ENCODE data around the gene IFT20. TPM values are rescaled to one million over a fixed set of nuclear protein-coding genes. Genes with fewer than 3 reads are reported as not detected.
A peak's percentile ranks its signal among the peaks of the same experiment; 100 is the strongest.

Gene IFT20
- total and polyA plus RNA-seq, 4 experiments from 2014 or later, result 38.7 to 63.7 (median 43.3) TPM

DNA sequence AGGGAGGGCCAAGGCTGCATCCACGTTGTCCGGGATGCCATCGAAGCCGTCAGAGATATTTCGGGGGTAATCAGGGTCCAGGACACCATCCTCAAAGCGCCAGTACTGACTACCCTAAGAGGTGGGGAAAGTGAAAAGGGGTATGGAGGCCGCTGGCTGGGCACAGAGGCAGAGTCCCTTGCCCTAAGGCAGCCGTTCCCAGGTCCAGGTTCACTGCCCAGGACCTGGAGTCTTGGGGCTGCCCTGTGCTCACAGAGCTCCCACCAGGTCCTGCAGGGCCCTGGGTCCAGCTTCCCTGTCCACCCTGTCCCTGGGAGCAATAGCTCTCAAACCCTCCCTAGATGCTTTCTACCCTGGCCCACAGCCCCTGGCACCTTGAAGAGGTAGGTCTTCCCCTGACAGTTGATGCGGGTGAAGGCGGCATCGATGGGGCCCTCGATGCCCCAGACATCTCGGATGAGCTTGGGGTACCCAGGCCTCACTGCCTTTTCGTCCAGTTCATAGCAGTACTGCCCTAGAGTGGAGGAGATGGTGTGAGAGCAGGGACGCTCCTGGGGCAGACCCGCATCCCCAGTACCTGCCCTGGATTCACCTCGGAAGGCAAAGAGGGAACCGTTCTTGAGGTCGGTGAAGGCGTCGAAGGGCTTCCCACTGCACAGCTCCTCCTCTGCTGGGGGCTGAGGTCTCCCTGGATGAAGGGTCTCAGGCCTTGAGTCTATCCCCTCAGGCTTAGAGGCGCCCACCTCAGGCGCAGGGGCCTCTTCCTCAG, 33.8 kb upstream of the IFT20 start:
- Mint-ChIP-seq H3K4me1 (peaks cover 11 to 25% (median 16%) of the 10 kb centered on the region in 4 donors), H3K36me3 (peaks cover 0 to 3% of the 10 kb centered on the region in 2 donors), H3K4me3 (no peak overlapping the region), H3K27ac (peak overlapping the region in 2 of 7 donors; percentile 29 to 67), H3K9me3 (no peaks in the 10 kb centered on the region), H3K27me3 (no peaks in the 10 kb centered on the region)
- intact Hi-C loops (cut with micrococcal nuclease), result no loop called here
- no peaks in the 10 kb centered on the region for H3K27me3 ChIP-seq (ENCODE audit: insufficient read depth, low read length)
- H3K4me1 ChIP-seq (ENCODE audit: insufficient read depth, low read length), result peaks cover 14% of the 10 kb centered on the region
- no peak overlapping the region for H3K4me3 ChIP-seq (ENCODE audit: low read length in 2 of 2)
- H3K36me3 ChIP-seq (ENCODE audit: insufficient read depth, low read length), result peaks cover 3% of the 10 kb centered on the region
- no peaks in the 10 kb centered on the region for H3K9me3 ChIP-seq (ENCODE audit: control insufficient read depth in 1 of 2, low read length in 2 of 2)
- ChIA-PET CTCF (ENCODE audit: partially characterized antibody) (no interaction called here), POLR2A (ENCODE audit: partially characterized antibody) (interaction anchor here (1.0 to 6.5 kb wide), 3 partner anchors 12 to 34 kb away, joined by 3 to 62 read pairs (median 4); partner anchors contain the start of genes IFT20, POLDIP2 and TNFAIP1)
- H3K27ac ChIP-seq (ENCODE audit: low read depth, low read length), result no peak overlapping the region
- no peak for DNase-seq

- ChIA-PET POLR2A (ENCODE audit: partially characterized antibody) (interaction anchor here (1.0 to 6.5 kb wide), 3 partner anchors 11 to 33 kb away, joined by 3 to 62 read pairs (median 4); partner anchors contain the start of genes IFT20, POLDIP2 and TNFAIP1), CTCF (ENCODE audit: partially characterized antibody) (no interaction called here)
- DNase-seq, result no peak
- no peaks in the 10 kb centered on the region for H3K27me3 ChIP-seq (ENCODE audit: insufficient read depth, low read length)
- H3K4me3 ChIP-seq (ENCODE audit: low read length in 2 of 2), result no peak overlapping the region
- H3K27ac Mint-ChIP-seq, result peak overlapping the region in 2 of 7 donors; percentile 47 to 68
- H3K4me1 Mint-ChIP-seq, result peaks cover 8 to 21% (median 12%) of the 10 kb centered on the region in 4 donors
- H3K36me3 Mint-ChIP-seq, result peaks cover 0 to 6% of the 10 kb centered on the region in 2 donors
- intact Hi-C loops (cut with micrococcal nuclease), result no loop called here
- H3K4me3 Mint-ChIP-seq, result no peak overlapping the region
- H3K9me3 Mint-ChIP-seq, result no peaks in the 10 kb centered on the region
- peaks cover 12% of the 10 kb centered on the region for H3K4me1 ChIP-seq (ENCODE audit: insufficient read depth, low read length)
- H3K9me3 ChIP-seq (ENCODE audit: control insufficient read depth in 1 of 2, low read length in 2 of 2), result no peaks in the 10 kb centered on the region
- peaks cover 3% of the 10 kb centered on the region for H3K36me3 ChIP-seq (ENCODE audit: insufficient read depth, low read length)
- no peaks in the 10 kb centered on the region for H3K27me3 Mint-ChIP-seq
- no peak overlapping the region for H3K27ac ChIP-seq (ENCODE audit: low read depth, low read length)
Measured at GRCh38 chr17:28368306-28368831, 33.1 kb upstream of the IFT20 start.

DNA sequence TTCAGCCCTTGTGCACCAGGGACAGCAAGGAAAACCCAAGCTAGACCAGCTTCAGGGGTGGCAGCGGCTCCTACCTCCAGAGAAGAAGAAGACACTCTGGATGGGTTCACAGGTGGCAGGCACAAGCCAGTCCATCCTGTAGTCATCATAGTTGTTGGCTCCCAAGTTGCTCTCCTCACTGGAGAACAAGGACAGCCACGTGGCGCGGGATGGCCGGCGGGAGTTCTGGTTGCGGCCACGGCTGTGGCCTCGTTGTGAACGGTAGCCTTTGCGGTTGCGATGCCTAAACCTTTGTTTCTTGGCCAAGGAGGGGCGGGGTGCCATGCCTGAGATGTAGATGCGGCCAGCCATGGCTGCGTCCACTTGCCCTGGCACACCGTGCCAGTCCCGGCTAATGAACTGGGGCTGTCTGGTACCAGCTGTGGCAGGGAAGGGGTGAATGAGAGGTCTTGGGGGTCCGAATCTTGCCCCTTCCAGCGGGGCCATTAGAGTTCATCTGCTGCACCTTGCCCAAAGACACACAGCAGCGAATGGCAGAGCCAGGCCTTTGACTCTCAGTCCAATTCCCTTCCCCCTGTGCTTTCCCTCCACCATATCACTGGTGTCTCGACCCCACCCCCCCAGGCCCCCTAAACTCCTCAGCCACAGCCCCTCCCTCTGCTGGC, 32.5 kb upstream of the IFT20 start:
- POLR2A ChIA-PET (ENCODE audit: partially characterized antibody), result interaction anchor here (1.2 to 6.5 kb wide), 2 partner anchors 11 to 32 kb away, joined by 4 to 62 read pairs; partner anchors contain the start of genes IFT20, POLDIP2 and TNFAIP1
- Histone ChIP-seq H3K9me3 (ENCODE audit: control insufficient read depth in 1 of 2, low read length in 2 of 2) (no peaks in the 10 kb centered on the region), H3K4me1 (ENCODE audit: insufficient read depth, low read length) (peaks cover 6% of the 10 kb centered on the region), H3K27me3 (ENCODE audit: insufficient read depth, low read length) (no peaks in the 10 kb centered on the region), H3K27ac (ENCODE audit: low read depth, low read length) (no peak overlapping the region), H3K36me3 (ENCODE audit: insufficient read depth, low read length) (peaks cover 5% of the 10 kb centered on the region), H3K4me3 (ENCODE audit: low read length in 2 of 2) (no peak overlapping the region)
- no peak overlapping the region for H3K4me3 Mint-ChIP-seq
- H3K4me1 Mint-ChIP-seq, result peaks cover 3 to 19% (median 7%) of the 10 kb centered on the region in 4 donors
- intact Hi-C loops (cut with micrococcal nuclease), result no loop called here
- no peaks in the 10 kb centered on the region for H3K9me3 Mint-ChIP-seq
- DNase-seq, result no peak
- no peaks in the 10 kb centered on the region for H3K27me3 Mint-ChIP-seq
- peaks cover 0 to 9% of the 10 kb centered on the region in 2 donors for H3K36me3 Mint-ChIP-seq
- CTCF ChIA-PET (ENCODE audit: partially characterized antibody), result interaction anchor here (1.2 kb wide), 1 partner anchor 9 kb away, joined by 3 read pairs; no protein-coding TSS in a partner anchor
- H3K27ac Mint-ChIP-seq, result peak overlapping the region in 1 of 7 donors; percentile 47

- DNase-seq, result no peak
- peaks cover 5 to 16% of the 10 kb centered on the region in 2 donors for H3K36me3 Mint-ChIP-seq
Measured at GRCh38 chr17:28366605-28367004, 31.3 kb upstream of the IFT20 start.

GRCh38 chr17:28365487-28365886, 30.2 kb upstream of the IFT20 start:
- no peak for DNase-seq
- POLR2A ChIA-PET (ENCODE audit: partially characterized antibody), result interaction anchor here (1.3 kb wide), 1 partner anchor 30 kb away, joined by 3 read pairs; the partner anchor contains the start of genes IFT20 and TNFAIP1
- peaks cover 0 to 9% (median 0%) of the 10 kb centered on the region in 4 donors for H3K4me1 Mint-ChIP-seq
- H3K36me3 ChIP-seq (ENCODE audit: insufficient read depth, low read length), result peaks cover 26% of the 10 kb centered on the region
- no peaks in the 10 kb centered on the region for H3K27me3 ChIP-seq (ENCODE audit: insufficient read depth, low read length)
- no peaks in the 10 kb centered on the region for H3K9me3 Mint-ChIP-seq
- no peak overlapping the region for H3K4me3 ChIP-seq (ENCODE audit: low read length in 2 of 2)
- H3K27ac Mint-ChIP-seq, result no peak overlapping the region
- H3K36me3 Mint-ChIP-seq, result peaks cover 16 to 24% of the 10 kb centered on the region in 2 donors
- H3K4me1 ChIP-seq (ENCODE audit: insufficient read depth, low read length), result no peaks in the 10 kb centered on the region
- no peaks in the 10 kb centered on the region for H3K9me3 ChIP-seq (ENCODE audit: control insufficient read depth in 1 of 2, low read length in 2 of 2)
- CTCF ChIA-PET (ENCODE audit: partially characterized antibody), result no interaction called here
- H3K27ac ChIP-seq (ENCODE audit: low read depth, low read length), result no peak overlapping the region
- intact Hi-C loops (cut with micrococcal nuclease), result no loop called here
- H3K4me3 Mint-ChIP-seq, result no peak overlapping the region
- H3K27me3 Mint-ChIP-seq, result no peaks in the 10 kb centered on the region

More at GRCh38 chr17:28366605-28367004, 31.3 kb upstream of the IFT20 start:
- intact Hi-C loops (cut with micrococcal nuclease), result no loop called here
- peaks cover 2 to 19% (median 4%) of the 10 kb centered on the region in 4 donors for H3K4me1 Mint-ChIP-seq
- Histone ChIP-seq H3K4me1 (ENCODE audit: insufficient read depth, low read length) (no peaks in the 10 kb centered on the region), H3K27me3 (ENCODE audit: insufficient read depth, low read length) (no peaks in the 10 kb centered on the region), H3K27ac (ENCODE audit: low read depth, low read length) (no peak overlapping the region), H3K4me3 (ENCODE audit: low read length in 2 of 2) (no peak overlapping the region), H3K36me3 (ENCODE audit: insufficient read depth, low read length) (peaks cover 15% of the 10 kb centered on the region), H3K9me3 (ENCODE audit: control insufficient read depth in 1 of 2, low read length in 2 of 2) (no peaks in the 10 kb centered on the region)
- H3K27me3 Mint-ChIP-seq, result no peaks in the 10 kb centered on the region
- ChIA-PET CTCF (ENCODE audit: partially characterized antibody) (interaction anchor here (1.2 kb wide), 2 partner anchors 8 to 36 kb away, joined by 3 to 4 read pairs; no protein-coding TSS in a partner anchor), POLR2A (ENCODE audit: partially characterized antibody) (interaction anchor here (0.9 to 6.5 kb wide), 2 partner anchors 10 to 17 kb away, joined by 3 to 62 read pairs; partner anchors contain the start of gene POLDIP2)
- no peaks in the 10 kb centered on the region for H3K9me3 Mint-ChIP-seq
- H3K27ac Mint-ChIP-seq, result peak overlapping the region in 3 of 7 donors; percentile 30 to 70 (median 55)
- no peak overlapping the region for H3K4me3 Mint-ChIP-seq

- Mint-ChIP-seq H3K27ac (no peak within 1 kb of the TSS), H3K4me3 (no peak within 1 kb of the TSS), H3K36me3 (peaks cover 19 to 29% of the 10 kb centered on the region in 2 donors), H3K27me3 (no peaks in the 10 kb centered on the region), H3K9me3 (no peaks in the 10 kb centered on the region), H3K4me1 (peaks cover 0 to 2% (median 0%) of the 10 kb centered on the region in 4 donors)
- no peaks in the 10 kb centered on the region for H3K4me1 ChIP-seq (ENCODE audit: insufficient read depth, low read length)
- H3K27ac ChIP-seq (ENCODE audit: low read depth, low read length), result no peak within 1 kb of the TSS
- POLR2A ChIA-PET (ENCODE audit: partially characterized antibody), result interaction anchor here (1.3 kb wide), 1 partner anchor 29 kb away, joined by 3 read pairs; the partner anchor contains the start of genes IFT20 and TNFAIP1
- no peak within 1 kb of the TSS for H3K4me3 ChIP-seq (ENCODE audit: low read length in 2 of 2)
- DNase-seq, result no peak
- intact Hi-C loops (cut with micrococcal nuclease), result no loop called here
- H3K9me3 ChIP-seq (ENCODE audit: control insufficient read depth in 1 of 2, low read length in 2 of 2), result no peaks in the 10 kb centered on the region
- peaks cover 32% of the 10 kb centered on the region for H3K36me3 ChIP-seq (ENCODE audit: insufficient read depth, low read length)
- CTCF ChIA-PET (ENCODE audit: partially characterized antibody), result interaction anchor here (2.0 kb wide), 1 partner anchor 52 kb away, joined by 7 read pairs; no protein-coding TSS in a partner anchor
- H3K27me3 ChIP-seq (ENCODE audit: insufficient read depth, low read length), result no peaks in the 10 kb centered on the region
Measured at GRCh38 chr17:28364665-28365363, 29.5 kb upstream of the IFT20 start, which contains the start of gene SEBOX. TSS of gene SEBOX (minus strand) at chr17:28365199. CDS start at chr17:28365151, 48 bp downstream.
